ENCODE measurements around the gene MROH2A. TPM values are rescaled to one million over a fixed set of nuclear protein-coding genes. Genes with fewer than 3 reads are reported as not detected.
A peak's percentile ranks its signal among the peaks of the same experiment; 100 is the strongest.
"Not testable (repeated sequence)": the region's sequence is repeated elsewhere in the genome, so short reads cannot be mapped to it uniquely, and the experiment has no call there.

Gene MROH2A
- polyA plus RNA-seq, 6 donors from 2014 or later: not detected

- Mint-ChIP-seq H3K36me3 (peaks cover 24 to 26% of the 10 kb centered on the region in 2 donors), H3K27me3 (peaks cover 39 to 51% (median 50%) of the 10 kb centered on the region in 3 donors), H3K9me3 (peaks cover 16 to 51% (median 38%) of the 10 kb centered on the region in 7 donors)
- not testable (repeated sequence) for DNase-seq; H3K4me3 Mint-ChIP-seq; ATAC-seq (ENCODE audit: low read depth in 2 of 2); H3K27ac Mint-ChIP-seq; H3K4me1 Mint-ChIP-seq
Observed at GRCh38 chr2:233751212-233752009, 26.7 kb upstream of the MROH2A start.

- DNase-seq (no peak), ATAC-seq (ENCODE audit: low read depth in 2 of 2) (no peak)
- Mint-ChIP-seq H3K27me3 (peaks cover 20 to 33% (median 24%) of the 10 kb centered on the region in 3 donors), H3K4me3 (no peak overlapping the region), H3K27ac (no peak overlapping the region), H3K4me1 (no peaks in the 10 kb centered on the region), H3K36me3 (peaks cover 13 to 19% of the 10 kb centered on the region in 2 donors), H3K9me3 (peaks cover 10 to 36% (median 24%) of the 10 kb centered on the region in 7 donors)
Observed at GRCh38 chr2:233754872-233755611, 23.1 kb upstream of the MROH2A start.

GRCh38 chr2:233756429-233757081 lies 21.6 kb upstream of the MROH2A start:
- Mint-ChIP-seq H3K27me3 (peaks cover 20 to 32% (median 20%) of the 10 kb centered on the region in 3 donors), H3K4me3 (no peak overlapping the region), H3K36me3 (peaks cover 6 to 9% of the 10 kb centered on the region in 2 donors), H3K27ac (peak overlapping the region in 1 of 6 donors; percentile 62), H3K4me1 (no peaks in the 10 kb centered on the region), H3K9me3 (peaks cover 4 to 21% (median 11%) of the 10 kb centered on the region in 7 donors)
- DNase-seq (no peak), ATAC-seq (ENCODE audit: low read depth in 2 of 2) (no peak)

- Mint-ChIP-seq H3K4me3 (no peak overlapping the region), H3K4me1 (no peaks in the 10 kb centered on the region), H3K9me3 (peaks cover 0 to 8% (median 4%) of the 10 kb centered on the region in 7 donors), H3K27me3 (peaks cover 10 to 24% (median 14%) of the 10 kb centered on the region in 3 donors), H3K27ac (no peak overlapping the region), H3K36me3 (peaks cover 0 to under 1% of the 10 kb centered on the region in 2 donors)
- DNase-seq: no peak
- ATAC-seq (ENCODE audit: low read depth in 2 of 2): no peak
Observed at GRCh38 chr2:233758141-233758540, 20.0 kb upstream of the MROH2A start.

GRCh38 chr2:233758849-233759248 lies 19.3 kb upstream of the MROH2A start:
- Mint-ChIP-seq H3K4me3 (peak overlapping the region in 1 of 8 donors; percentile 60), H3K36me3 (no peaks in the 10 kb centered on the region), H3K4me1 (no peaks in the 10 kb centered on the region), H3K27ac (no peak overlapping the region), H3K27me3 (peaks cover 14 to 27% (median 15%) of the 10 kb centered on the region in 3 donors), H3K9me3 (peaks cover 0 to 4% (median 3%) of the 10 kb centered on the region in 7 donors)
- ATAC-seq (ENCODE audit: low read depth in 2 of 2): no peak
- DNase-seq: no peak

- H3K27ac Mint-ChIP-seq: peak within 1 kb of the TSS in 1 of 6 donors; percentile 48
- no peaks in the 10 kb centered on the region for H3K36me3 Mint-ChIP-seq
- H3K9me3 Mint-ChIP-seq: peaks cover 0 to 4% (median 0%) of the 10 kb centered on the region in 7 donors
- peak within 1 kb of the TSS in 1 of 8 donors; percentile 60 for H3K4me3 Mint-ChIP-seq
- H3K27me3 Mint-ChIP-seq: peaks cover 20 to 36% (median 25%) of the 10 kb centered on the region in 3 donors
- ATAC-seq (ENCODE audit: low read depth in 2 of 2) (no peak), DNase-seq (no peak)
- H3K4me1 Mint-ChIP-seq: no peaks in the 10 kb centered on the region
Observed at GRCh38 chr2:233760043-233760442, 18.1 kb upstream of the MROH2A start, which contains the start of gene UGT1A1. Gene UGT1A1, plus strand, starts transcription at chr2:233760270. Its CDS starts 18 bp downstream, at chr2:233760288.

- Mint-ChIP-seq H3K4me3 (no peak overlapping the region), H3K9me3 (peaks cover 0 to 4% (median 0%) of the 10 kb centered on the region in 7 donors), H3K27me3 (peaks cover 25 to 45% (median 36%) of the 10 kb centered on the region in 3 donors), H3K36me3 (no peaks in the 10 kb centered on the region), H3K27ac (no peak overlapping the region), H3K4me1 (no peaks in the 10 kb centered on the region)
- no peak for ATAC-seq (ENCODE audit: low read depth in 2 of 2)
- DNase-seq: no peak
Observed at GRCh38 chr2:233761040-233761769, 16.9 kb upstream of the MROH2A start.

GRCh38 chr2:233764264-233764663 lies 13.9 kb upstream of the MROH2A start:
- DNase-seq (no peak), ATAC-seq (ENCODE audit: low read depth in 2 of 2) (no peak)
- Mint-ChIP-seq H3K36me3 (no peaks in the 10 kb centered on the region), H3K27ac (no peak overlapping the region), H3K4me1 (no peaks in the 10 kb centered on the region), H3K4me3 (no peak overlapping the region), H3K9me3 (peaks cover 0 to 2% (median 0%) of the 10 kb centered on the region in 7 donors), H3K27me3 (peaks cover 36 to 53% (median 46%) of the 10 kb centered on the region in 3 donors)

GRCh38 chr2:233764761-233765160 lies 13.4 kb upstream of the MROH2A start:
- no peak overlapping the region for H3K4me3 Mint-ChIP-seq
- H3K27me3 Mint-ChIP-seq: peaks cover 38 to 56% (median 50%) of the 10 kb centered on the region in 3 donors
- H3K27ac Mint-ChIP-seq: no peak overlapping the region
- no peak for ATAC-seq (ENCODE audit: low read depth in 2 of 2)
- H3K36me3 Mint-ChIP-seq: no peaks in the 10 kb centered on the region
- peaks cover 0 to 2% (median 0%) of the 10 kb centered on the region in 7 donors for H3K9me3 Mint-ChIP-seq
- no peaks in the 10 kb centered on the region for H3K4me1 Mint-ChIP-seq
- no peak for DNase-seq

GRCh38 chr2:233766416-233766815 lies 11.7 kb upstream of the MROH2A start:
- peaks cover 38 to 50% (median 49%) of the 10 kb centered on the region in 3 donors for H3K27me3 Mint-ChIP-seq
- no peaks in the 10 kb centered on the region for H3K4me1 Mint-ChIP-seq
- peaks cover 0 to 2% (median 0%) of the 10 kb centered on the region in 7 donors for H3K9me3 Mint-ChIP-seq
- DNase-seq (no peak), ATAC-seq (ENCODE audit: low read depth in 2 of 2) (no peak)
- H3K36me3 Mint-ChIP-seq: no peaks in the 10 kb centered on the region
- no peak overlapping the region for H3K4me3 Mint-ChIP-seq
- H3K27ac Mint-ChIP-seq: no peak overlapping the region

- ATAC-seq (ENCODE audit: low read depth in 2 of 2) (no peak), DNase-seq (no peak)
- Mint-ChIP-seq H3K4me1 (no peaks in the 10 kb centered on the region), H3K9me3 (peaks cover 0 to 2% (median 0%) of the 10 kb centered on the region in 7 donors), H3K27me3 (peaks cover 43 to 50% (median 50%) of the 10 kb centered on the region in 3 donors), H3K27ac (no peak overlapping the region), H3K36me3 (no peaks in the 10 kb centered on the region), H3K4me3 (no peak overlapping the region)
Observed at GRCh38 chr2:233768076-233768475, 10.1 kb upstream of the MROH2A start.

GRCh38 chr2:233769260-233769659 lies 8.9 kb upstream of the MROH2A start:
- Mint-ChIP-seq H3K9me3 (peaks cover 0 to 2% (median 0%) of the 10 kb centered on the region in 7 donors), H3K27me3 (peaks cover 32 to 41% (median 38%) of the 10 kb centered on the region in 3 donors), H3K27ac (no peak overlapping the region), H3K4me1 (no peaks in the 10 kb centered on the region), H3K36me3 (no peaks in the 10 kb centered on the region), H3K4me3 (no peak overlapping the region)
- DNase-seq: no peak
- no peak for ATAC-seq (ENCODE audit: low read depth in 2 of 2)

Measured in naive B cell (primary cell).